ENCODE data around the gene APOBEC3G.
"Not testable (repeated sequence)": the region's sequence is repeated elsewhere in the genome, so short reads cannot be mapped to it uniquely, and the experiment has no call there.

Gene APOBEC3G

DNA sequence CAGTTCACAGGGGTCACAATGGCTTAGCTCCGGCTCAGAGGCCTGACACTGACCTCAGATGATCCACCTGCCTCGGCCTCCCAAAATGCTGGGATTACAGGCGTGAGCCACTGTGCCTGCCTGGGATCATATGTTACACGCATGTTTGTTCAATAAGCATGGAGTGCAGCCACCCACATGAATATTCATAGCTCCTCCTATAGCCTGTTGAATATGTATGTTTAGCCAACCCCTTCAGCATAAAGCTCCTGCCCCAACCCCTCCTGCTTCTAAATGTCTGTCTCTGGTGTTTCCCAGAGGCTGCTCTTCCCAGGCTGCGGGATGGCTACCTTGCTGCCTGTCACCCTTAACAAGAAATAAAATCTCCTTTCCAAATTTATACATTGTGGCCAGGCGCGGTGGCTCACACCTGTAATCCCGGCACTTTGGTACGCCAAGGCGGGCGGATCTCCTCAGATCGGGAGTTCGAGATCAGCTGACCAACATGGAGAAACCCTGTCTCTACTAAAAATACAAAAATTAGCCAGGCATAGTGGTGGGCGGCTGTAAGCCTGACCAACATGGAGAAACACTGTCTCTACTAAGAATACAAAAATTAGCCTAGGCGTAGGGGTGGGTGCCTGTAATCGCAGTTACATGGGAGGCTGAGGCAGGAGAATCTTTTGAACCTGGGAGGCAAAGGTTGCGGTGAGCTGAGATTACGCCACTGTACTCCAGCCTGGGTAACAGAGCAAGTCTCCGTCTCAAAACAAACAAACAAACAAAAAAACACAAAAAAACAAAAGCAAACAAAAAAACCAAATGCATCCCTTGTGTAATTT, 37.6 kb upstream of the APOBEC3G start:
- TF ChIP-seq, protein P1, sequence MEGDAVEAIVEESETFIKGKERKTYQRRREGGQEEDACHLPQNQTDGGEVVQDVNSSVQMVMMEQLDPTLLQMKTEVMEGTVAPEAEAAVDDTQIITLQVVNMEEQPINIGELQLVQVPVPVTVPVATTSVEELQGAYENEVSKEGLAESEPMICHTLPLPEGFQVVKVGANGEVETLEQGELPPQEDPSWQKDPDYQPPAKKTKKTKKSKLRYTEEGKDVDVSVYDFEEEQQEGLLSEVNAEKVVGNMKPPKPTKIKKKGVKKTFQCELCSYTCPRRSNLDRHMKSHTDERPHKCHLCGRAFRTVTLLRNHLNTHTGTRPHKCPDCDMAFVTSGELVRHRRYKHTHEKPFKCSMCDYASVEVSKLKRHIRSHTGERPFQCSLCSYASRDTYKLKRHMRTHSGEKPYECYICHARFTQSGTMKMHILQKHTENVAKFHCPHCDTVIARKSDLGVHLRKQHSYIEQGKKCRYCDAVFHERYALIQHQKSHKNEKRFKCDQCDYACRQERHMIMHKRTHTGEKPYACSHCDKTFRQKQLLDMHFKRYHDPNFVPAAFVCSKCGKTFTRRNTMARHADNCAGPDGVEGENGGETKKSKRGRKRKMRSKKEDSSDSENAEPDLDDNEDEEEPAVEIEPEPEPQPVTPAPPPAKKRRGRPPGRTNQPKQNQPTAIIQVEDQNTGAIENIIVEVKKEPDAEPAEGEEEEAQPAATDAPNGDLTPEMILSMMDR (IDR thresholded peaks at IDR 0.05) = no peak
- no peak for DNase-seq
- Histone ChIP-seq H3K9me3 (no peaks in the 10 kb centered on the region), H3K27ac (peak overlapping the region; percentile 66 to 80), H3K27me3 (no peaks in the 10 kb centered on the region), H3K36me3 (peaks cover 0 to 10% (median 0%) of the 10 kb centered on the region in 3 donors), H3K4me3 (peak overlapping the region in 1 of 2 donors; percentile 59), H3K4me1 (peaks cover 0 to 11% (median 0%) of the 10 kb centered on the region in 4 donors)
- intact Hi-C loops (cut with DNase I; ENCODE audit: low total_unique reads) = no loop called here

DNA sequence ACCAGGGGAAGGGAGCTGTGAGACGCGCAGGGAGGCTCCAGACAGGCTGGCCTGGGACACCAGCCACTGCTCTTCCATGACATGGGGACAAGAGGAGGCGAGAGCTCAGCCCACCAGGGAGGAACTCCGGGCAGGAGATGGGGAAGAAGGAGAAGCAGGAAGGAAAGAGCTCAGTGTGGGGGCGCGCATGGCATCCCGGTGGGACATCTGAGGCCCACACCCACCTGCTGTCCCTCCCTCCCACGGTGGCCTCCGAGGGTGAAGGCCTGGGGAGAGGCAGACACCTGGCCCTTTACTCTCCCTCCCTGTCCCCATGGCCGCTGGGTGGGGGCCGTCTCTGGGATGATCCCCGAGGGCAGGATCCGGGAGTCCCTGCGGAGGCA, 36.9 kb upstream of the APOBEC3G start:
- Histone ChIP-seq H3K36me3 (peaks cover 0 to 11% (median 0%) of the 10 kb centered on the region in 3 donors), H3K4me1 (peaks cover 0 to 11% (median 0%) of the 10 kb centered on the region in 4 donors), H3K4me3 (peak overlapping the region; percentile 54 to 59), H3K27ac (peak overlapping the region; percentile 66 to 80)
- DNase-seq; H3K27me3 ChIP-seq; H3K9me3 ChIP-seq; intact Hi-C loops (cut with DNase I; ENCODE audit: low total_unique reads): not testable (repeated sequence)

DNA sequence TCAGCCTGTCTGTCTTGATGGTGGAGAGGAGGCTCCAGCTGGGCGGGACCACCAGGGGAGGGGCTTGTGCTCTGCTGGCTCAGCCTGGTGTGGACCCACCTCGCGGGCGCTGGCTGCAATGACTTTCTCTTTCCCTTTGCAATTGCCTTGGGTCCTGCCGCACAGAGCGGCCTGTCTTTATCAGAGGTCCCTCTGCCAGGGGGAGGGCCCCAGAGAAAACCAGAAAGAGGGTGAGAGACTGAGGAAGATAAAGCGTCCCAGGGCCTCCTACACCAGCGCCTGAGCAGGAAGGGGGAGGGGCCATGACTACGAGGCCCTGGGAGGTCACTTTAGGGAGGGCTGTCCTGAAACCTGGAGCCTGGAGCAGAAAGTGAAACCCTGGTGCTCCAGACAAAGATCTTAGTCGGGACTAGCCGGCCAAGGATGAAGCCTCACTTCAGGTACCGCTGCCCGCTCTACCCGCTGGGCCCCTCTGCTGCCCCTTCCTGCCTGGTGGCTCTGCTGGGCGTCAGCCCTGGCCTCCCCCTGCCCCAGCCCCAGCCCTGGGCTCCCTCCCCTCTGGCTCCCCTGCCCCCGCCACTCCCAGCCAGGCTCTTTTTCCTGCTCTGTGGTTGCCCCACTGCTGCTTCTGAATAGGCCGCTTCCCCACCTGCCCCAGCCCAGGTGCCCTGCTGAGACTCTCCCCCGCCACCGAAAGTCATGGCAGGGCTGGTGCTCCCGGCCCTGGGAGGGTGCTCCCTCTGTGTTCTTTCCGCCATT, 36.4 kb upstream of the APOBEC3G start, which contains the start of gene APOBEC3F:
Gene APOBEC3F (plus strand): TSS at position 327 of the 759 bp plus-strand sequence. CDS start 97 bp downstream, at position 424.
- H3K36me3 ChIP-seq = peaks cover 0 to 17% (median 0%) of the 10 kb centered on the region in 3 donors

DNA sequence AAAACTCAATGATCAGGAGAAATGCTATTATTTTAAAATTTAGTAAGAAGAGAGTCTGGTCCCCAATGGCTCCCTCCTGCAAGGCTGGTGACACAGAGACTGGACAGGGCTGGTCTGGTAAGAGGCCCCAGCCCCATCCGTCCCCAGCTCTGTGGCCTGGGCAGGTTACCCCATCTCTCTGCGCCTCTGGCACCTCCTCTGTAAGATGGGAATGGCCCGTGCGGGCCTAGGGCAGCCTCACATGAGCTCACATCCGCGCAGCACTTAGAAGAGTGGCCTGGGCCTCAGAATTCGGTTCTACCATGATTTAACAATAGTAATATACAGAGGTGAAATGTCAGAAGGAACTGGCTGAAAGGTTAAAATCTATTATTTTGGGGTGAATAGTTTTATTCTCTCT, 35.2 kb upstream of the APOBEC3G start:
- Histone ChIP-seq H3K36me3 (peaks cover 0 to 21% (median 0%) of the 10 kb centered on the region in 3 donors), H3K9me3 (no peaks in the 10 kb centered on the region), H3K4me3 (no peak overlapping the region), H3K27ac (no peak overlapping the region), H3K27me3 (no peaks in the 10 kb centered on the region), H3K4me1 (peaks cover 0 to 11% (median 0%) of the 10 kb centered on the region in 4 donors)
- TF ChIP-seq, protein P1 (IDR thresholded peaks at IDR 0.05) = no peak
- intact Hi-C loops (cut with DNase I; ENCODE audit: low total_unique reads) = no loop called here
- no peak for DNase-seq

More for the DNA sequence above, 36.4 kb upstream of the APOBEC3G start, which contains the start of gene APOBEC3F:
- intact Hi-C loops (cut with DNase I; ENCODE audit: low total_unique reads); H3K27me3 ChIP-seq; H3K9me3 ChIP-seq: not testable (repeated sequence)
- H3K4me1 ChIP-seq = peaks cover 0 to 11% (median 0%) of the 10 kb centered on the region in 4 donors
- peak; percentile 68 to 84 for DNase-seq
- peak within 1 kb of the TSS; percentile 66 to 80 for H3K27ac ChIP-seq
- H3K4me3 ChIP-seq = peak within 1 kb of the TSS; percentile 54 to 59

DNA sequence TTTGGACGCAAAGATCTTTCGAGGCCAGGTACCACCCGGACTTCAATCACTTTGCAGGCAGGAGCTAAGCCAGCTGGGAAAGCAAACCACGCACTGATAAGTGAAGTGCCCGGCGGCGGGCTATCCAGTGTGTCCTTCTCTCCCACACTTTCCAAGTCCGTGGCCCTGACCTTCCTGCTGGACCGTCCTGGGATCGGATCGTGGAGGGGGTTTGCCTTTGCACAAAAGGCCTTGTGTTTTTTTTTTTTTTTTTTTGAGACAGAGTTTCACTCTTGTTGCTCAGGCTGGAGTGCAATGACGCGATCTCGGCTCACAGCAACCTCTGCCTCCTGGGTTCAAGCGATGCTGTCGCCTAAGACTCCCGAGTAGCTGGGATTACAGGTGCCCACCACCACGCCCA, 34.0 kb upstream of the APOBEC3G start:
- Histone ChIP-seq H3K36me3 (peaks cover 0 to 21% (median 0%) of the 10 kb centered on the region in 3 donors), H3K4me1 (peaks cover 0 to 11% (median 0%) of the 10 kb centered on the region in 4 donors)
- H3K9me3 ChIP-seq; H3K27me3 ChIP-seq; H3K27ac ChIP-seq; DNase-seq; intact Hi-C loops (cut with DNase I; ENCODE audit: low total_unique reads); H3K4me3 ChIP-seq: not testable (repeated sequence)

DNA sequence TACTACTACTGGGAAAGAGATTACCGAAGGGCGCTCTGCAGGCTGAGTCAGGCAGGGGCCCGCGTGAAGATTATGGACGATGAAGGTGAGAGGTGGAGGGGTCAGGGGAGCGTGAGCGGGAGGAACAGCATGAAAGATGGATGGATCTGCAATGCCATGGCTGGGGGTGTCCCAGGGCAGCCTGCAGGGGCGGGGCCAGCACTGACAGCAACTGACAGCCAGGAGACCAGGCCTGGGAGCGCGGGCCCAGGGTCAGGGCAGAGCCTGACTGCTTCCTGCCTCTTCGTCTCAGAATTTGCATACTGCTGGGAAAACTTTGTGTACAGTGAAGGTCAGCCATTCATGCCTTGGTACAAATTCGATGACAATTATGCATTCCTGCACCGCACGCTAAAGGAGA, 31.9 kb upstream of the APOBEC3G start:
- H3K4me3 ChIP-seq; H3K4me1 ChIP-seq; H3K27me3 ChIP-seq; intact Hi-C loops (cut with DNase I; ENCODE audit: low total_unique reads); H3K9me3 ChIP-seq; H3K27ac ChIP-seq; DNase-seq: not testable (repeated sequence)
- H3K36me3 ChIP-seq = peaks cover 0 to 21% (median 0%) of the 10 kb centered on the region in 3 donors

DNA sequence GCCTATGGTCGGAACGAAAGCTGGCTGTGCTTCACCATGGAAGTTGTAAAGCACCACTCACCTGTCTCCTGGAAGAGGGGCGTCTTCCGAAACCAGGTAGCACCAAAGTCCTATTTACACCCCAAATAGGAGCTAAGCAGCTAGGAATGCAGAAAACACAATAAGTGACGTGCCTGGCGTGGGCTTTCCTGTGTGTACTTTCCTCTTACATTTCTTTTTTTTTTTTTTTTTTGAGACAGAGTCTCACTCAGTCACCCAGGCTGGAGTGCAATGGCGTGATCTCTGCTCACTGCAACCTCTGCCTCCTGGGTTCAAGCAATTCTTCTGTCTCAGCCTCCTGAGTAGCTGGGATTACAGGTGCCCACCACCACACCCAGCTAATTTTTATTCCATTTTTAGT, 27.6 kb upstream of the APOBEC3G start:
- H3K4me3 ChIP-seq; H3K27ac ChIP-seq; H3K4me1 ChIP-seq; intact Hi-C loops (cut with DNase I; ENCODE audit: low total_unique reads); DNase-seq; H3K9me3 ChIP-seq: not testable (repeated sequence)
- Histone ChIP-seq H3K36me3 (peaks cover 0 to 11% (median 0%) of the 10 kb centered on the region in 3 donors), H3K27me3 (peaks cover 0 to 11% of the 10 kb centered on the region in 2 donors)

DNA sequence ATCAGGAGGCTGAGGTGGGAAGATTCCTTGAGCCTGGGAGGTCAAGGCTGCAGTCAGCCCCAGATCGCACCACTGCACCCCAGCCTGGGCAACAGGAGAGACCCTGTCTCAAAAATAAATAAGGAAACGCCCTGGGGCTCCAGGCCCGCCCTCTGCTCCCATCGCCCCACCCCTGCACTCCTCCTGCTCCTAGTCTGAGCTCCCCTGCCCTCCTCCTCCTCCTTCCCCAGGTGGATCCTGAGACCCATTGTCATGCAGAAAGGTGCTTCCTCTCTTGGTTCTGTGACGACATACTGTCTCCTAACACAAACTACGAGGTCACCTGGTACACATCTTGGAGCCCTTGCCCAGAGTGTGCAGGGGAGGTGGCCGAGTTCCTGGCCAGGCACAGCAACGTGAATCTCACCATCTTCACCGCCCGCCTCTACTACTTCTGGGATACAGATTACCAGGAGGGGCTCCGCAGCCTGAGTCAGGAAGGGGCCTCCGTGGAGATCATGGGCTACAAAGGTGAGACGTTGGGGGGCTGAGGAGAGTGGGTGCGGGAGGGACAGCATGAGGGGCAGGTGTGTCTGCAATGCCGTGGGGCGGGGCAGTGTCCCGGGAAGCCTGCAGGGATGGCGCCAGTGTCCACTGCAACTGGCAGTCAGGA, 25.1 kb upstream of the APOBEC3G start:
- H3K9me3 ChIP-seq; intact Hi-C loops (cut with DNase I; ENCODE audit: low total_unique reads): not testable (repeated sequence)

More for the DNA sequence above, 25.1 kb upstream of the APOBEC3G start:
- not testable (repeated sequence) for H3K36me3 ChIP-seq, H3K4me3 ChIP-seq, H3K4me1 ChIP-seq, DNase-seq, H3K27ac ChIP-seq
- peaks cover 0 to 11% of the 10 kb centered on the region in 2 donors for H3K27me3 ChIP-seq

Data from tibial artery (tissue), 4 donors.